Measurements from ENCODE around the gene RBM47.

RBM47 gene

DNA sequence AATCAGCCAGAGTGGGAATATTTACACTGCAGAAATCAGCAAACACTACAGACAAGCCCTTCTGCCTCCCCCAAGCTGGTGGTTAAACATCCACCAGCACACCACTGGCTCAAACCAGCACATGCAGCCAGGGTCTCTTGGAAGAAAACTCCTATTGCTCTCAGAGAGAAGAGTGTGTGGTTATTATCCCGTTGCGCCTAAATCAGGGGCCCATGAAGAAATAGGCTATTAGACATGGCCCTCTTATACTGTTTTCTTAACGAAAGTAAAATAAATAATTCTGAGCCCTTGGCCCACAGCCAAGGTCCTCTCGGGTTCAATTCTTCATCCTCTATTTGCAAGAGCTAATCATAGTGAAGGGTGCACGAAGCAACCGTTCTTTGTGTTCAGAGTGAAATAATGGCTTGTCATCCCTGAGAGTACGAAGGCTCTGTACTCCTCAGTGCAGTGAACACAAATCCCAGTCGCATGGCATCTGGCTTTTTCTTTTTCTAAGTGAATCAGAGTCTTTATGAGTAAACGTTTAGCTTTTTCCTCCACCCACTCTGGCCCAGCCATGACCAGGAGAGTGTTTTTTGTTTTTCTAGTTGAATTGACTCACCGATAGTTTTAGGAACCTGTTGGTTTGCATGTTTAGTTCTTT is 33.4 kb upstream of the RBM47 start:
- TF ChIP-seq, protein P1, sequence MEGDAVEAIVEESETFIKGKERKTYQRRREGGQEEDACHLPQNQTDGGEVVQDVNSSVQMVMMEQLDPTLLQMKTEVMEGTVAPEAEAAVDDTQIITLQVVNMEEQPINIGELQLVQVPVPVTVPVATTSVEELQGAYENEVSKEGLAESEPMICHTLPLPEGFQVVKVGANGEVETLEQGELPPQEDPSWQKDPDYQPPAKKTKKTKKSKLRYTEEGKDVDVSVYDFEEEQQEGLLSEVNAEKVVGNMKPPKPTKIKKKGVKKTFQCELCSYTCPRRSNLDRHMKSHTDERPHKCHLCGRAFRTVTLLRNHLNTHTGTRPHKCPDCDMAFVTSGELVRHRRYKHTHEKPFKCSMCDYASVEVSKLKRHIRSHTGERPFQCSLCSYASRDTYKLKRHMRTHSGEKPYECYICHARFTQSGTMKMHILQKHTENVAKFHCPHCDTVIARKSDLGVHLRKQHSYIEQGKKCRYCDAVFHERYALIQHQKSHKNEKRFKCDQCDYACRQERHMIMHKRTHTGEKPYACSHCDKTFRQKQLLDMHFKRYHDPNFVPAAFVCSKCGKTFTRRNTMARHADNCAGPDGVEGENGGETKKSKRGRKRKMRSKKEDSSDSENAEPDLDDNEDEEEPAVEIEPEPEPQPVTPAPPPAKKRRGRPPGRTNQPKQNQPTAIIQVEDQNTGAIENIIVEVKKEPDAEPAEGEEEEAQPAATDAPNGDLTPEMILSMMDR (conservative IDR thresholded peaks at IDR 0.05; ENCODE audit: control insufficient read depth, insufficient read depth, low read depth, low read length) = no peak
- H3K4me3 ChIP-seq (ENCODE audit: control insufficient read depth, low read depth, low read length) = no peak overlapping the region
- peak; percentile 89 for DNase-seq (ENCODE audit: low read depth)

DNA sequence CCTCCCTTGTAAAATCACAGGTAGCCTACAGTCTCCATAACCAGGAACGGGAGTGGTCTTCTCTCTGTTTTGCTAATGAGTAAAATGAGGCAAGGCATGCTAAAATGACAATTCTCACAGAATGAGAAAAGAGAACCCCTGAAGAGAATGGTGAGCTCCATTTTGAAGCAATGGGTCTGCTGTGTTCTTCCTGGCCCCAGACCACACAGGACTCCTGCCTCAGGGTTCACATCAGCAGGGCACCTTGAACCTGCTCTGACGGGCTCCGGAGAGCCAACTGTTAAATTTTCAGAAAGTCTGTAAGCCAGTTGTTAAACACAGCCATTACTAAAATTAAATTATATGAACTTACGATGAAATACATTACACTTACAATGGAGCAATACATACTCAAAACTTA is 32.1 kb upstream of the RBM47 start:
- TF ChIP-seq, protein P1 (conservative IDR thresholded peaks at IDR 0.05; ENCODE audit: control insufficient read depth, insufficient read depth, low read depth, low read length) = no peak
- H3K4me3 ChIP-seq (ENCODE audit: control insufficient read depth, low read depth, low read length) = no peak overlapping the region
- no peak for DNase-seq (ENCODE audit: low read depth)

DNA sequence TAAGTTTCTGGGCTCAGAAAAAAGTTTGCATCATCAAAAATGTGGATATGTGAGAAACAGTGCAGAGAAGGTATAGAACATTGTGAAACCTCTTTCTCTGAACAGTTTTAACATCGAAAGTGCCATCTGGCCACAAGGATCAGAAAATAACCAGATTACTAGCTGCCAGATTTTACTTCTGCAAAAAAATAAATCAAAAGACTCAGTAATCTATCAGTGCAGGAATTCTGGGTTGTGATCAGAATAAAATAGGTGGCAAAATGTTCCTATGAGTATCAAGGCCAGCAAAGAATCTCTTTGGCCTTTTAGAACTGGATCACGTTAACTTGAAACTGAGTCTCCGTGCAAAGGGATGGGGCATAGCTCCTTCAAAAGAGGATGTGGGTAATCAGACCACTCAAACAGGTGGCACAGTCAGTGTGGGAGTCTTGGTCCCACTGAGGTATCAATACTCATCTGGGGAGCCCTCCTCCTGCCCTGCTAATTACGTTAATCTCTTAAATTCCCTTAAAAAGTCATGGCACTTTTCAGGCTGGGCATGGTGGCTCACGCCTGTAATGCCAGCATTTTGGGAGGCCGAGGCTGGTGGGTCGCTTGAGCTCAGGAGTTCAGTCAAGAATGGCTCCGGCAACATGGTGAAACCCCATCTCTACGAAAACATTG is 26.7 kb upstream of the RBM47 start:
- TF ChIP-seq, protein P1 (conservative IDR thresholded peaks at IDR 0.05; ENCODE audit: control insufficient read depth, insufficient read depth, low read depth, low read length) = no peak
- no peak overlapping the region for H3K4me3 ChIP-seq (ENCODE audit: control insufficient read depth, low read depth, low read length)
- DNase-seq (ENCODE audit: low read depth) = no peak

DNA sequence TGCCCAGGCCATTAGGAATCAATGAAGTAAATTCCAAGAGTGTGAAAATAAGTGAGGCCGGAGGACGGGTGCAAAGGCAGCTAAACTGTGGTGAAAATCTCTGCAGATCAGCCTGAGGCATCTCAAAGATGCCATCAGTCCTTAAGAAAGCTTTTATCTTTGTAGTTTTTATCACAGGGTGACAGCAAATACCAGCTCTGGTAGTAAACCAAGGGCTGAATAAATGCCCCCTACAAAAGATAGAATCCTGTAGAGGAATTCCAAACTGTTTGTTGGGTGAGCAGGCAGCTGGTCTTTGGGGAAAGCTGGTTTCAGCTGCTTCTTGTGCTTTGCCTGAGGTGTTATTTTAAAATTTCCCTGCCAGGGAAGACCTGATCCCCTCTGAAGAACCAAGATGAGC is 21.6 kb upstream of the RBM47 start:
- no peak for DNase-seq (ENCODE audit: low read depth)
- H3K4me3 ChIP-seq (ENCODE audit: control insufficient read depth, low read depth, low read length) = no peak overlapping the region
- TF ChIP-seq, protein P1 (conservative IDR thresholded peaks at IDR 0.05; ENCODE audit: control insufficient read depth, insufficient read depth, low read depth, low read length) = no peak

DNA sequence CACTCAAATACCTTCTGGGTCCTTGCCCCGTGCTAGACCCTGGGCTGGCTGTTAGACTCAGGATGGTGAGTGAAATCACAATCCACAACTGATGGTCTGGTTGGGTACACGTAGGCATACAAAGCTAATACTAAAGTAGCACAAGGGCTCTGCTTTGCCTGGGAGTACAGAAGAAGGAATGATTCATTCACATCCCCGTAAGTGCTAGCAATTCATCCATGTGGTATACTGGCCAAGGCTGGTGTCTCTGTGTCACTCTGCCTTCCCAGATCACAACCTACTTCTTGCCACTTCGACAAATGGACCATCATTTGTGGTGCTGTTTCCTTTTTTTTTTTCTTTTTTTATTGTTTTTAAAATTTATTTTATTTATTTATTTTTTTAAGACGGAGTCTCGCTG is 19.7 kb upstream of the RBM47 start:
- H3K4me3 ChIP-seq (ENCODE audit: control insufficient read depth, low read depth, low read length) = no peak overlapping the region
- peak; percentile 7 for DNase-seq (ENCODE audit: low read depth)
- TF ChIP-seq, protein P1 (conservative IDR thresholded peaks at IDR 0.05; ENCODE audit: control insufficient read depth, insufficient read depth, low read depth, low read length) = no peak

DNA sequence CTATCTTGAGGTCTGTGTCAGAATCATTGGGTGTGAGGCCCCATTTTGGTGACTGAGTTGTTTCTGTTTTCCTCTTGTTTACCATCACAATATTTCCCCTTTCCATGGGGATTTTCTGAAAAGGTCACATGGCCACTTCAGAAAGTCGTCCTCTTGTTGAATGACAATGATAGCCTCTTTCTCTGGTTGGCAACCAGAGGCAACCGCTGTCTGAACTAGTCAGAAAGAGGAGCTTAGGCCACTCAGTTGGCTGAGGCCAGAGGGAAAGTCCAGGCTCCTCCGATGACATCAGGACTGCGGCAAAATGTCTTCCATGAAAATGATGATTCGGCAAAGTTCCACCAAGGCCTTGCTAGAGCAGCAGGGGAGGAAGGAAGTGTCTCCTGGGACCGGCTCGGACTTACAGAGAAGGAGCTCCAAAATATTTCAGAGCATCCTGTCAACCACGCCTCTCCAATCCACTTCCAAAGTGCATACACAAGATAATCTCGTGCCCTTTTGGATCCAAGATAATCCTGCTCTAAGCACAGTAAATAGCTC is 19.1 kb upstream of the RBM47 start:
- DNase-seq (ENCODE audit: low read depth) = peak; percentile 61
- TF ChIP-seq, protein P1 (conservative IDR thresholded peaks at IDR 0.05; ENCODE audit: control insufficient read depth, insufficient read depth, low read depth, low read length) = no peak
- no peak overlapping the region for H3K4me3 ChIP-seq (ENCODE audit: control insufficient read depth, low read depth, low read length)

All from fibroblast of mammary gland (primary cell).